ENCODE measurements around the gene PTP4A1.

- TF ChIP-seq CTCF (IDR thresholded peaks at IDR 0.05; ENCODE audit: insufficient read depth, low read length): no peak
- TF ChIP-seq GABPA (IDR thresholded peaks at IDR 0.05; ENCODE audit: low read depth): no peak
- TF ChIP-seq REST (IDR thresholded peaks at IDR 0.05; ENCODE audit: insufficient replicate concordance, low read depth): no peak
Observed at GRCh38 chr6:63525186-63525878, 46.9 kb upstream of the PTP4A1 start.
